Trophoblast cell (in vitro differentiated cells and primary cell): ENCODE data around the gene SEPTIN12.

Experiments used
- DNase-seq, 2 donors: peaks; one replicate each; pipeline ENCODE4 v3.0.0-alpha.2; 2016
- H2AFZ ChIP-seq: 2 replicates; pipeline ENCODE4 v1.6.1; 2013; ENCODE audit warnings: low read length, moderate library complexity, mild to moderate bottlenecking; ENCODE audit not compliant: insufficient read depth, poor library complexity
- H2AK5ac ChIP-seq: 2 replicates; pipeline ENCODE4 v1.6.1; 2013; ENCODE audit warnings: mild to moderate bottlenecking, low read length
- H2BK120ac ChIP-seq: 2 replicates; pipeline ENCODE4 v1.6.1; 2013; ENCODE audit warnings: low read length, mild to moderate bottlenecking, moderate library complexity; ENCODE audit not compliant: insufficient read depth, poor library complexity
- H2BK12ac ChIP-seq: 2 replicates; pipeline ENCODE4 v1.6.1; 2013; ENCODE audit warnings: mild to moderate bottlenecking, low read length, moderate library complexity
- H2BK5ac ChIP-seq: 2 replicates; pipeline ENCODE4 v1.6.1; 2013; ENCODE audit warnings: low read length, low read depth, moderate library complexity, mild to moderate bottlenecking; ENCODE audit not compliant: poor library complexity
- H3K14ac ChIP-seq: 2 replicates; pipeline ENCODE4 v1.6.1; 2013; ENCODE audit warnings: mild to moderate bottlenecking, low read length
- H3K18ac ChIP-seq: 2 replicates; pipeline ENCODE4 v1.6.1; 2013; ENCODE audit warnings: mild to moderate bottlenecking, low read length
- H3K23ac ChIP-seq: 2 replicates; pipeline ENCODE4 v1.6.1; 2013; ENCODE audit warnings: low read length
- H3K27ac ChIP-seq: 2 replicates; pipeline ENCODE4 v1.5.1; 2013; ENCODE audit warnings: low read depth, mild to moderate bottlenecking, inconsistent platforms, low read length, moderate library complexity
- H3K27me3 ChIP-seq: 2 replicates; pipeline ENCODE4 v1.6.1; 2013; ENCODE audit warnings: inconsistent platforms, mild to moderate bottlenecking, low read length, moderate library complexity; ENCODE audit not compliant: insufficient read depth
- H3K36me3 ChIP-seq, 2 experiments: 1 replicate in 1 of 2; 2 replicates in 1 of 2; pipeline ENCODE4 v1.6.1; 2013; ENCODE audit warnings: low read length in 2 of 2, mild to moderate bottlenecking in 2 of 2, moderate library complexity in 1 of 2; ENCODE audit not compliant: insufficient read depth in 2 of 2, control insufficient read depth in 1 of 2
- H3K4ac ChIP-seq: 2 replicates; pipeline ENCODE4 v1.6.1; 2013; ENCODE audit warnings: low read depth, mild to moderate bottlenecking, low read length, moderate library complexity
- H3K4me1 ChIP-seq, 2 experiments: 1 replicate in 1 of 2; 2 replicates in 1 of 2; pipeline ENCODE4 v1.6.1; 2013; ENCODE audit warnings: low read length in 2 of 2, mild to moderate bottlenecking in 2 of 2, moderate library complexity in 1 of 2; ENCODE audit not compliant: insufficient read depth in 2 of 2, control insufficient read depth in 1 of 2
- H3K4me2 ChIP-seq: 2 replicates; pipeline ENCODE4 v1.6.1; 2013; ENCODE audit warnings: inconsistent platforms, mild to moderate bottlenecking, low read length, moderate library complexity
- H3K4me3 ChIP-seq: 2 replicates; pipeline ENCODE4 v1.5.1; 2013; ENCODE audit warnings: mild to moderate bottlenecking, low read depth, low read length, inconsistent platforms
- H3K79me1 ChIP-seq: one replicate; pipeline ENCODE4 v1.6.1; 2013; ENCODE audit warnings: low read length
- H3K79me2 ChIP-seq: 2 replicates; pipeline ENCODE4 v1.6.1; 2013; ENCODE audit warnings: low read length, mild to moderate bottlenecking; ENCODE audit not compliant: control insufficient read depth, insufficient read depth, poor library complexity
- H3K9ac ChIP-seq: 2 replicates; pipeline ENCODE4 v1.6.1; 2013; ENCODE audit warnings: mild to moderate bottlenecking, low read length
- H3K9me3 ChIP-seq: 2 replicates; pipeline ENCODE4 v1.6.1; 2013; ENCODE audit warnings: low read depth, mild to moderate bottlenecking, control low read depth, inconsistent platforms, low read length; ENCODE audit not compliant: insufficient read depth
- H4K12ac ChIP-seq: 2 replicates; pipeline ENCODE4 v1.6.1; 2013; ENCODE audit warnings: low read depth, mild to moderate bottlenecking, low read length, moderate library complexity
- H4K8ac ChIP-seq: 2 replicates; pipeline ENCODE4 v1.6.1; 2013; ENCODE audit warnings: low read depth, mild to moderate bottlenecking, low read length, moderate library complexity
- H4K91ac ChIP-seq: one replicate; pipeline ENCODE4 v1.6.1; 2013; ENCODE audit warnings: low read depth, mild to moderate bottlenecking, low read length, moderate library complexity
- WGBS: extraction: QIAGEN DNeasy Blood & Tissue Kit; methylation state at CpG from one replicate; pipeline ENCODE4 v1.1.7; 2013; ENCODE audit warnings: missing lambda C conversion rate; ENCODE audit not compliant: insufficient read length, insufficient coverage; ENCODE audit errors: extremely low coverage; 5-methylcytosine and 5-hydroxymethylcytosine counted together

SEPTIN12 gene

GRCh38 chr16:4826526-4826925 lies 38.4 kb upstream of the SEPTIN12 start:
- no CpG with 5 or more reads among the region's 4 CpGs for WGBS
- Histone ChIP-seq H3K4me3 (no peak overlapping the region), H4K91ac (no peak overlapping the region), H3K27ac (no peak overlapping the region), H3K4me1 (peaks cover 4% of the 10 kb centered on the region in 2 experiments), H3K18ac (no peak overlapping the region), H3K79me2 (no peaks in the 10 kb centered on the region), H3K36me3 (peaks cover 54 to 75% of the 10 kb centered on the region in 2 experiments), H2BK5ac (no peak overlapping the region), H3K4ac (no peak overlapping the region), H3K4me2 (no peak overlapping the region), H3K23ac (no peak overlapping the region), H3K14ac (no peak overlapping the region), H2BK12ac (no peak overlapping the region), H3K79me1 (no peaks in the 10 kb centered on the region), H4K12ac (no peak overlapping the region), H3K9me3 (no peaks in the 10 kb centered on the region), H3K27me3 (no peaks in the 10 kb centered on the region), H2AFZ (no peak overlapping the region), H2BK120ac (no peak overlapping the region), H4K8ac (no peak overlapping the region), H2AK5ac (no peak overlapping the region), H3K9ac (no peak overlapping the region)
- no peak for DNase-seq

- no peak overlapping the region for H4K8ac ChIP-seq
Observed at GRCh38 chr16:4825196-4825595, 37.1 kb upstream of the SEPTIN12 start.

GRCh38 chr16:4820652-4821051 lies 32.5 kb upstream of the SEPTIN12 start:
- Histone ChIP-seq H3K18ac (no peak overlapping the region), H3K9me3 (peaks cover 4% of the 10 kb centered on the region), H4K91ac (no peak overlapping the region), H3K23ac (no peak overlapping the region), H3K4me1 (no peaks in the 10 kb centered on the region), H3K4me2 (no peak overlapping the region), H3K79me2 (no peaks in the 10 kb centered on the region), H3K36me3 (peaks cover 52 to 64% of the 10 kb centered on the region in 2 experiments), H3K4ac (no peak overlapping the region), H2AFZ (no peak overlapping the region), H3K79me1 (no peaks in the 10 kb centered on the region), H2AK5ac (no peak overlapping the region), H3K9ac (no peak overlapping the region), H3K27ac (no peak overlapping the region), H3K14ac (no peak overlapping the region), H4K12ac (no peak overlapping the region), H2BK5ac (no peak overlapping the region), H2BK12ac (no peak overlapping the region), H3K27me3 (no peaks in the 10 kb centered on the region), H4K8ac (no peak overlapping the region), H3K4me3 (no peak overlapping the region), H2BK120ac (no peak overlapping the region)
- no peak for DNase-seq
- WGBS, result no CpG with 5 or more reads among the region's 6 CpGs

More at GRCh38 chr16:4825196-4825595, 37.1 kb upstream of the SEPTIN12 start:
- no peak overlapping the region for H3K4ac ChIP-seq
- H2AK5ac ChIP-seq, result no peak overlapping the region
- H4K91ac ChIP-seq, result no peak overlapping the region
- H3K79me1 ChIP-seq, result no peaks in the 10 kb centered on the region
- no peak overlapping the region for H3K4me2 ChIP-seq
- H2BK5ac ChIP-seq, result no peak overlapping the region
- H3K27me3 ChIP-seq, result no peaks in the 10 kb centered on the region
- H3K4me1 ChIP-seq, result peaks cover 2 to 4% of the 10 kb centered on the region in 2 experiments
- no peak overlapping the region for H2AFZ ChIP-seq
- peaks cover 52 to 72% of the 10 kb centered on the region in 2 experiments for H3K36me3 ChIP-seq
- no peak overlapping the region for H3K9ac ChIP-seq
- H3K4me3 ChIP-seq, result no peak overlapping the region
- DNase-seq, result no peak
- H4K12ac ChIP-seq, result no peak overlapping the region
- H3K79me2 ChIP-seq, result no peaks in the 10 kb centered on the region
- no peak overlapping the region for H2BK12ac ChIP-seq
- no peak overlapping the region for H3K27ac ChIP-seq
- no peaks in the 10 kb centered on the region for H3K9me3 ChIP-seq
- no peak overlapping the region for H2BK120ac ChIP-seq
- no peak overlapping the region for H3K23ac ChIP-seq
- H3K14ac ChIP-seq, result no peak overlapping the region
- no peak overlapping the region for H3K18ac ChIP-seq
- no CpG with 5 or more reads among the region's 8 CpGs for WGBS

- H4K91ac ChIP-seq, result no peak overlapping the region
- H3K14ac ChIP-seq, result no peak overlapping the region
- no CpG with 5 or more reads among the region's 16 CpGs for WGBS
- peak in 1 of 2 donors; percentile 15 for DNase-seq
- H3K4me3 ChIP-seq, result no peak overlapping the region
- no peaks in the 10 kb centered on the region for H3K27me3 ChIP-seq
- no peaks in the 10 kb centered on the region for H3K79me1 ChIP-seq
- H2BK120ac ChIP-seq, result no peak overlapping the region
- H3K9me3 ChIP-seq, result peaks cover 4% of the 10 kb centered on the region
- no peak overlapping the region for H2BK12ac ChIP-seq
- H3K36me3 ChIP-seq, result peaks cover 58 to 67% of the 10 kb centered on the region in 2 experiments
- H3K18ac ChIP-seq, result no peak overlapping the region
- H3K4me1 ChIP-seq, result no peaks in the 10 kb centered on the region
- no peak overlapping the region for H2AK5ac ChIP-seq
- H3K23ac ChIP-seq, result no peak overlapping the region
- H3K4ac ChIP-seq, result no peak overlapping the region
- no peak overlapping the region for H3K4me2 ChIP-seq
- H2AFZ ChIP-seq, result no peak overlapping the region
- no peaks in the 10 kb centered on the region for H3K79me2 ChIP-seq
- no peak overlapping the region for H3K27ac ChIP-seq
- no peak overlapping the region for H4K12ac ChIP-seq
- no peak overlapping the region for H2BK5ac ChIP-seq
- H4K8ac ChIP-seq, result no peak overlapping the region
- H3K9ac ChIP-seq, result no peak overlapping the region
Observed at GRCh38 chr16:4814542-4815173, 26.5 kb upstream of the SEPTIN12 start.
